ENCODE results near the gene GRAMD1B. TPM values are rescaled to one million over a fixed set of nuclear protein-coding genes. Genes with fewer than 3 reads are reported as not detected.

GRAMD1B gene
- total and polyA plus RNA-seq, 2 donors (not counting 1 experiment from before 2014, with no cell fraction given), result 0.58 to 11.6 TPM

DNA sequence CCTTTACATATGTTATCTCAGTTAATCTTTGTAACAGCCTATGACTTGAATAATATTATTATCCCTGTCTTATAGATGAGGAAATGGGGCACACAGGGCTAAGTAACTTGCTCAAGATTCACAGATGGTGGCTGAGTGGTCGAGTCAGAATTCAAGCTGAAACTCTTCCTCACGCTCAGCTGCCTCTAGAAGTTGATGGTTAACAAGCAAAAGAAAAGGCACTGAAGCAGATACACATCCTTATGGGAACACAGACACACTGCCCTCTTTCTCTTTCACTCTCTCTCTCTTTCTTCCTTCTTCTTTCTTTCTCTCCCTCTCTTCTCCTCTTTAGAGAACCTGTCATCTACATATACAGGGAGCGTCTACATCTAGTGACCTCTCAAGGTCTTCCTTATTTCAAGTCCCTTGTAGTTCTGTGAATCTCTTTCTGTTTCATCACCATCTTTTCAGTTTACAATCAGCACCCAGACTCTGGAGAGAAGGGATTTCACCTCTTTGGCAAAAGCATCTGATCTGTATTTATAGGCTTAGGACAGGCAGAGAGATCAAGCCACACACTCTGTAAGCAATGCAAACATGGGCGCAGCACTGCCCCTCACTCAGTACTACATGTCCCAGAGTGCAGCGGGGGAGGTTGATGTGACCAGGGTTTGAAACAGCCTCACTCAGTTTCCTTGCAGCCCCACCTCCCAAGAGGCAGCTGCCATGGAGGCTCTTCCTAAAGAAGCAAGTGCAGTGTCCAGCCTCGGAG, 75.7 kb downstream of the GRAMD1B start:
- Histone ChIP-seq H3K27ac (ENCODE audit: low read length in 2 of 2) (no peak overlapping the region), H3K9ac (ENCODE audit: low read length) (no peak overlapping the region), H3K9me3 (ENCODE audit: control extremely low read depth in 1 of 3, control insufficient read depth in 2 of 3, insufficient read depth in 1 of 3, low read length in 2 of 3) (no peaks in the 10 kb centered on the region), H4K20me1 (ENCODE audit: control insufficient read depth, insufficient read depth, low read length, poor library complexity, severe bottlenecking) (no peaks in the 10 kb centered on the region), H3K4me2 (replicated peaks; ENCODE audit: low read depth, low read length, poor library complexity, severe bottlenecking) (no peak overlapping the region), H3K36me3 (replicated peaks in 1 of 2; ENCODE audit: control extremely low read depth in 1 of 2, control insufficient read depth in 1 of 2, extremely low read depth in 1 of 2, insufficient read depth in 2 of 2, low read length in 1 of 2) (no peaks in the 10 kb centered on the region), H3K4me1 (ENCODE audit: control insufficient read depth in 2 of 2, insufficient read depth in 2 of 2, low read length in 2 of 2) (no peaks in the 10 kb centered on the region), H2AFZ (ENCODE audit: insufficient read depth, low read depth, low read length, poor library complexity, severe bottlenecking) (no peak overlapping the region), H3K79me2 (ENCODE audit: control insufficient read depth, insufficient read depth, low read length) (peaks cover 3% of the 10 kb centered on the region), H3K4me3 (ENCODE audit: control extremely low read depth in 1 of 5, extremely low read depth in 1 of 5, insufficient read depth in 1 of 5, low read depth in 2 of 5, low read length in 4 of 5) (no peak overlapping the region), H3K27me3 (replicated peaks in 1 of 4; ENCODE audit: control extremely low read depth in 1 of 4, control insufficient read depth in 3 of 4, insufficient read depth in 4 of 4, low read length in 3 of 4) (no peaks in the 10 kb centered on the region)
- ATAC-seq (ENCODE audit: low read depth), result no peak
- Mint-ChIP-seq H3K4me1 (peaks cover 15% of the 10 kb centered on the region), H3K27ac (no peak overlapping the region), H3K4me3 (no peak overlapping the region), H3K27me3 (no peaks in the 10 kb centered on the region), H3K9me3 (ENCODE audit: insufficient read depth) (no peaks in the 10 kb centered on the region)
- POLR2A ChIA-PET, result no interaction called here
- TF ChIP-seq, protein P1, sequence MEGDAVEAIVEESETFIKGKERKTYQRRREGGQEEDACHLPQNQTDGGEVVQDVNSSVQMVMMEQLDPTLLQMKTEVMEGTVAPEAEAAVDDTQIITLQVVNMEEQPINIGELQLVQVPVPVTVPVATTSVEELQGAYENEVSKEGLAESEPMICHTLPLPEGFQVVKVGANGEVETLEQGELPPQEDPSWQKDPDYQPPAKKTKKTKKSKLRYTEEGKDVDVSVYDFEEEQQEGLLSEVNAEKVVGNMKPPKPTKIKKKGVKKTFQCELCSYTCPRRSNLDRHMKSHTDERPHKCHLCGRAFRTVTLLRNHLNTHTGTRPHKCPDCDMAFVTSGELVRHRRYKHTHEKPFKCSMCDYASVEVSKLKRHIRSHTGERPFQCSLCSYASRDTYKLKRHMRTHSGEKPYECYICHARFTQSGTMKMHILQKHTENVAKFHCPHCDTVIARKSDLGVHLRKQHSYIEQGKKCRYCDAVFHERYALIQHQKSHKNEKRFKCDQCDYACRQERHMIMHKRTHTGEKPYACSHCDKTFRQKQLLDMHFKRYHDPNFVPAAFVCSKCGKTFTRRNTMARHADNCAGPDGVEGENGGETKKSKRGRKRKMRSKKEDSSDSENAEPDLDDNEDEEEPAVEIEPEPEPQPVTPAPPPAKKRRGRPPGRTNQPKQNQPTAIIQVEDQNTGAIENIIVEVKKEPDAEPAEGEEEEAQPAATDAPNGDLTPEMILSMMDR (IDR thresholded peaks at IDR 0.05), result no peak
- no peak for TF ChIP-seq EZH2 (IDR thresholded peaks at IDR 0.05; ENCODE audit: borderline replicate concordance, insufficient read depth, low read depth, low read length, poor library complexity, severe bottlenecking)
- intact Hi-C loops (cut with micrococcal nuclease), result no loop called here
- CTCF ChIA-PET, result no interaction called here
- 83% methylated on average over 1 of the region's 6 CpGs for WGBS (ENCODE audit: insufficient coverage)
- no peak for DNase-seq

DNA sequence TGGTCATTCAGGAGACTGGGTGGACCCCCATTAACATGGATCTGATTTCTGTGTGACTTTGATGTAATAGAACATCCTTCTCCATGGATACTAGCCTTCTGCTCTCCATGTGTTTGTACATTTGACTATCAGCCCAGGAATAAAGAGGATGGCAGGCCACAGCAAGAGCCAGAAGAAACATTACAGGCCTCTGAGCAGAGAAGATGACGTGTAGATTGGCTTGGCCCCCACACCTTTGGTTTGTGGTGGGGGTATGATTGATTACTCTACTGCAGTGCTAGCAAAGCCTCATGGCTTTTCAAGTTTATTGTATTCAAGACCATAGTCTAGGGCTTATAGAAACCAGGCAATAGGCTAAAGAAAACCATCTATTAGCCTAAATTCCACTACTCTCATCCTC, 77.0 kb downstream of the GRAMD1B start:
- Histone ChIP-seq H3K4me3 (ENCODE audit: control extremely low read depth in 1 of 5, extremely low read depth in 1 of 5, insufficient read depth in 1 of 5, low read depth in 2 of 5, low read length in 4 of 5) (no peak overlapping the region), H3K4me1 (ENCODE audit: control insufficient read depth in 2 of 2, insufficient read depth in 2 of 2, low read length in 2 of 2) (peaks cover 3% of the 10 kb centered on the region in 2 donors), H3K9ac (ENCODE audit: low read length) (no peak overlapping the region), H4K20me1 (ENCODE audit: control insufficient read depth, insufficient read depth, low read length, poor library complexity, severe bottlenecking) (no peaks in the 10 kb centered on the region), H3K36me3 (replicated peaks in 1 of 2; ENCODE audit: control extremely low read depth in 1 of 2, control insufficient read depth in 1 of 2, extremely low read depth in 1 of 2, insufficient read depth in 2 of 2, low read length in 1 of 2) (no peaks in the 10 kb centered on the region), H3K9me3 (ENCODE audit: control extremely low read depth in 1 of 3, control insufficient read depth in 2 of 3, insufficient read depth in 1 of 3, low read length in 2 of 3) (no peaks in the 10 kb centered on the region), H3K27me3 (replicated peaks in 1 of 4; ENCODE audit: control extremely low read depth in 1 of 4, control insufficient read depth in 3 of 4, insufficient read depth in 4 of 4, low read length in 3 of 4) (no peaks in the 10 kb centered on the region), H2AFZ (ENCODE audit: insufficient read depth, low read depth, low read length, poor library complexity, severe bottlenecking) (no peak overlapping the region), H3K79me2 (ENCODE audit: control insufficient read depth, insufficient read depth, low read length) (peaks cover 3% of the 10 kb centered on the region), H3K4me2 (replicated peaks; ENCODE audit: low read depth, low read length, poor library complexity, severe bottlenecking) (no peak overlapping the region), H3K27ac (ENCODE audit: low read length in 2 of 2) (no peak overlapping the region)
- intact Hi-C loops (cut with micrococcal nuclease), result no loop called here
- TF ChIP-seq, protein P1 (IDR thresholded peaks at IDR 0.05), result no peak
- no peak for TF ChIP-seq EZH2 (IDR thresholded peaks at IDR 0.05; ENCODE audit: borderline replicate concordance, insufficient read depth, low read depth, low read length, poor library complexity, severe bottlenecking)
- POLR2A ChIA-PET, result no interaction called here
- no peak for ATAC-seq (ENCODE audit: low read depth)
- Mint-ChIP-seq H3K9me3 (ENCODE audit: insufficient read depth) (no peaks in the 10 kb centered on the region), H3K27me3 (no peaks in the 10 kb centered on the region), H3K27ac (no peak overlapping the region), H3K4me3 (no peak overlapping the region), H3K4me1 (peaks cover 20% of the 10 kb centered on the region)
- no peak for DNase-seq
- 60% methylated on average over 1 of the region's 1 CpG for WGBS (ENCODE audit: insufficient coverage)
- CTCF ChIA-PET, result no interaction called here
